Activated T-cell treated with anti-CD3 and anti-CD28 coated beads for 48 hours (primary cell): Measurements from ENCODE around the gene HPSE.

ENCODE experiments used
- DNase-seq: peaks from one replicate; pipeline ENCODE4 v3.0.0-alpha.2; 2020; ENCODE audit warnings: low read depth

HPSE gene

GRCh38 chr4:83334425-83335241 lies at the start of gene HPSE:
HPSE (minus strand) TSS chr4:83334848; CDS start chr4:83334782, 66 bp downstream.
- peak; percentile 38 for DNase-seq

- no peak for DNase-seq
Observed at GRCh38 chr4:83382850-83383249, 48.2 kb upstream of the HPSE start.

- no peak for DNase-seq
Observed at GRCh38 chr4:83381173-83381572, 46.5 kb upstream of the HPSE start.

- no peak for DNase-seq
Observed at GRCh38 chr4:83378419-83378818, 43.8 kb upstream of the HPSE start.

- DNase-seq: no peak
Observed at GRCh38 chr4:83372931-83373330, 38.3 kb upstream of the HPSE start.

- DNase-seq: no peak
Observed at GRCh38 chr4:83371936-83372335, 37.3 kb upstream of the HPSE start.

- no peak for DNase-seq
Observed at GRCh38 chr4:83371235-83371634, 36.6 kb upstream of the HPSE start.

- DNase-seq: no peak
Observed at GRCh38 chr4:83370640-83370906, 35.9 kb upstream of the HPSE start.

- DNase-seq: no peak
Observed at GRCh38 chr4:83369831-83370639, 35.4 kb upstream of the HPSE start.

GRCh38 chr4:83364312-83364711 lies 29.7 kb upstream of the HPSE start:
- no peak for DNase-seq

GRCh38 chr4:83362492-83363329 lies 28.1 kb upstream of the HPSE start:
- no peak for DNase-seq

- DNase-seq: no peak
Observed at GRCh38 chr4:83361416-83362103, 26.9 kb upstream of the HPSE start.

- DNase-seq: no peak
Observed at GRCh38 chr4:83360018-83360417, 25.4 kb upstream of the HPSE start.

GRCh38 chr4:83358410-83358809 lies 23.8 kb upstream of the HPSE start:
- no peak for DNase-seq

- no peak for DNase-seq
Observed at GRCh38 chr4:83356899-83357661, 22.4 kb upstream of the HPSE start.

- DNase-seq: no peak
Observed at GRCh38 chr4:83353516-83353915, 18.9 kb upstream of the HPSE start.

- DNase-seq: no peak
Observed at GRCh38 chr4:83348074-83348473, 13.4 kb upstream of the HPSE start.

GRCh38 chr4:83342476-83342875 lies 7.8 kb upstream of the HPSE start:
- no peak for DNase-seq

GRCh38 chr4:83340692-83341343 lies 6.2 kb upstream of the HPSE start:
- DNase-seq: peak; percentile 19

- DNase-seq: no peak
Observed at GRCh38 chr4:83339573-83339972, 4.9 kb upstream of the HPSE start.

GRCh38 chr4:83335701-83336100 lies 1.1 kb upstream of the HPSE start:
- DNase-seq: no peak
